ENCODE results near the gene MST1R. TPM values are rescaled to one million over a fixed set of nuclear protein-coding genes. Genes with fewer than 3 reads are reported as not detected.

MST1R gene
- total and polyA plus RNA-seq, 9 of the 15 experiments (the other 6 are each of a cell fraction or from before 2014, with no cell fraction given): 1.3 to 10.0 (median 3.8) TPM

DNA sequence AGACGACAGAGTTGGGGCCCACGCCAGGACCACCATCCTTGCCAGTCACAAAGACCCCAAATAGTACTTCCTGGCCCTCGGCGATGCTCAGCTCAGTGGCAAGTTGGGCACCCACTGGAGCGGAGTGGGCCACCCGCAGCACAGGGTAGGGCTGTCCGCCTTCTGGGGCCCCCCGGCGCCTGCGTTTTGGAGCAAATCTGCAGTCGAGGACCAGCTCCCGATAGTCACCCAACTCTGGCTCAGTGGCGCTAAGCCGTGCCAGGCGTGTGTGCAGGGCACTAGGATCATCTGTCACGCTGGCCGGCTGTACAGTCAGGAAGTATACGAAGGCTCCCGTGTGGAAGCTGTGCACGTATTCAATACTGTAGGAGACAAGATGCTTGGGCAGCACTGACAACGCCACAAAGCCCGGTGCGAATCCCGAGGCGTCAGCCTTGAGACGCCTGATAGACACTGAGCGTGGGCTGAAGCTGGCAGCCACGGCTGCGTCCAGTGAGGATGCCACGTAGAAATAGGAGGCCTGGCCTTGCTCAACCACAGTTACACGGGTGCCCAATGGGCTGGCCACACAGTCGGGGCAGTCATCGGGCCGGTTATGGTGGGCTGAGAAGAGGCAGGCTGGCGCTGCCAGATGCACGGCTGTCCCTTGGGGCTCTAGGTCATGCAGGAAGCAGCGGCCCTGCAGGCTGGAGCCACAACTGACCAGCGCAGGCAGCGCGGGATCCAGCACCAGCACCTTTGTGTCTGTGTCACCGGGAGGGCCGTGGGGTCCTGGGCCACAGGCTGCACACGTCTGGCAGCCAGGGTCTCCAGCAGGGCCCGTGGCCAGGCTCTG is 945 bp downstream of the MST1R start:
- H3K9me3 ChIP-seq (replicated peaks; ENCODE audit: control insufficient read depth, insufficient read depth, low read depth, low read length): no peaks in the 10 kb centered on the region
- FAIRE-seq (no peak), ATAC-seq (no peak), DNase-seq (ENCODE audit: extremely low read depth in 1 of 4, low spot score in 3 of 4) (no peak)
- H4K20me1 ChIP-seq (replicated peaks; ENCODE audit: control insufficient read depth, insufficient read depth, low read length): no peaks in the 10 kb centered on the region
- intact Hi-C loops (cut with micrococcal nuclease) (loop anchor here (10.0 kb wide), 1 partner anchor 348 kb away; the partner anchor contains the start of gene BSN), in situ Hi-C loops (cut with MboI) (no loop called here)
- POLR2A ChIA-PET: interaction anchor here (0.5 to 1.4 kb wide), 2 partner anchors 12 to 104 kb away, joined by 3 to 5 read pairs; no protein-coding TSS in a partner anchor
- H3K27ac ChIP-seq (ENCODE audit: extremely low read depth, low read depth, low read length): no peak overlapping the region
- H3K79me2 ChIP-seq (ENCODE audit: control insufficient read depth, insufficient read depth, low read length): peaks cover 27% of the 10 kb centered on the region
- 80% methylated on average over 25 of the region's 44 CpGs for WGBS (ENCODE audit: insufficient coverage, low coverage, missing lambda C conversion rate)
- TF ChIP-seq SREBF1 (IDR thresholded peaks at IDR 0.05; ENCODE audit: borderline replicate concordance, low read depth, low read length) (no peak), GATAD2B (IDR thresholded peaks at IDR 0.05; ENCODE audit: borderline replicate concordance) (no peak), OTX1 (CRISPR knock-in tag; IDR thresholded peaks at IDR 0.05) (no peak), CCAR2 (IDR thresholded peaks at IDR 0.05; ENCODE audit: low read depth, low read length) (no peak), CREB1 (IDR thresholded peaks at IDR 0.05) (no peak), CREB1 (CRISPR knock-in tag; IDR thresholded peaks at IDR 0.05) (peak; percentile 9; the same call in 1 of the 2 replicates), BRCA1 (IDR thresholded peaks at IDR 0.05) (no peak), BRCA1 (CRISPR knock-in tag; IDR thresholded peaks at IDR 0.05) (no peak), CHCHD3 (CRISPR knock-in tag; IDR thresholded peaks at IDR 0.05) (no peak), ZBTB33 (CRISPR knock-in tag; IDR thresholded peaks at IDR 0.05) (peak; percentile 8; the same call in 1 of the 2 replicates), POLR3G (IDR thresholded peaks at IDR 0.05; ENCODE audit: extremely low read depth, insufficient read length, insufficient replicate concordance) (no peak), SAP30 (IDR thresholded peaks at IDR 0.05; ENCODE audit: borderline replicate concordance, insufficient read depth, low read depth, low read length, poor library complexity, severe bottlenecking) (no peak), CREBBP (IDR thresholded peaks at IDR 0.05; ENCODE audit: low read depth, low read length) (no peak), ZNF212 (CRISPR knock-in tag; IDR thresholded peaks at IDR 0.05) (no peak), EP400 (IDR thresholded peaks at IDR 0.05) (no peak)
- H3K4me2 ChIP-seq (ENCODE audit: insufficient read depth, low read length): peak overlapping the region; percentile 83
- H3K36me3 ChIP-seq (ENCODE audit: control insufficient read depth, insufficient read depth, low read length): peaks cover 2% of the 10 kb centered on the region; the same call in 1 of the 3 replicates
- H3K9ac ChIP-seq (ENCODE audit: insufficient read depth in 1 of 2, low read depth in 2 of 2, low read length in 2 of 2): peak overlapping the region; percentile 62 to 92; a peak in 3 of 4 replicates
- H2AFZ ChIP-seq (ENCODE audit: low read depth, low read length): no peak overlapping the region
- no peaks in the 10 kb centered on the region for H3K9me1 ChIP-seq (ENCODE audit: control insufficient read depth, insufficient read depth, low read length)
- peak overlapping the region; percentile 40; the same call in 1 of the 2 replicates for H3K4me3 ChIP-seq
- no peaks in the 10 kb centered on the region for H3K27me3 ChIP-seq (ENCODE audit: control insufficient read depth in 2 of 2, insufficient read depth in 2 of 2, low read length in 2 of 2)
- peaks cover 30 to 65% of the 10 kb centered on the region in 2 experiments for H3K4me1 ChIP-seq (replicated peaks in 1 of 2; ENCODE audit: control insufficient read depth in 2 of 2, insufficient read depth in 2 of 2, low read length in 2 of 2)
- CTCF ChIA-PET (ENCODE audit: low intra/inter-chr PET ratio): no interaction called here
- BruUV-seq (replicated peaks): no TSS peak
